Keratinocyte (primary cell): ENCODE results near the gene TBC1D4.

Experiments used
- EZH2 ChIP-seq: IDR thresholded peaks from one replicate; pipeline ENCODE4 v1.6.1; 2012; ENCODE audit warnings: inconsistent platforms, mild to moderate bottlenecking, low read length, moderate library complexity
- TF ChIP-seq, protein P1 (sequence below), 3 experiments: IDR thresholded peaks in 1 of 3; conservative IDR thresholded peaks in 1 of 3; optimal IDR thresholded peaks in 1 of 3; 2 replicates in 2 of 3; 3 replicates in 1 of 3; pipeline versions ENCODE3 to v1.5.1; 2011; ENCODE audit warnings: low read length in 3 of 3, mild to moderate bottlenecking in 3 of 3, moderate library complexity in 2 of 3, control low read depth in 1 of 3, inconsistent platforms in 1 of 3; ENCODE audit not compliant: insufficient read depth in 2 of 3; ENCODE audit errors: extremely low read depth in 1 of 3

DNA sequence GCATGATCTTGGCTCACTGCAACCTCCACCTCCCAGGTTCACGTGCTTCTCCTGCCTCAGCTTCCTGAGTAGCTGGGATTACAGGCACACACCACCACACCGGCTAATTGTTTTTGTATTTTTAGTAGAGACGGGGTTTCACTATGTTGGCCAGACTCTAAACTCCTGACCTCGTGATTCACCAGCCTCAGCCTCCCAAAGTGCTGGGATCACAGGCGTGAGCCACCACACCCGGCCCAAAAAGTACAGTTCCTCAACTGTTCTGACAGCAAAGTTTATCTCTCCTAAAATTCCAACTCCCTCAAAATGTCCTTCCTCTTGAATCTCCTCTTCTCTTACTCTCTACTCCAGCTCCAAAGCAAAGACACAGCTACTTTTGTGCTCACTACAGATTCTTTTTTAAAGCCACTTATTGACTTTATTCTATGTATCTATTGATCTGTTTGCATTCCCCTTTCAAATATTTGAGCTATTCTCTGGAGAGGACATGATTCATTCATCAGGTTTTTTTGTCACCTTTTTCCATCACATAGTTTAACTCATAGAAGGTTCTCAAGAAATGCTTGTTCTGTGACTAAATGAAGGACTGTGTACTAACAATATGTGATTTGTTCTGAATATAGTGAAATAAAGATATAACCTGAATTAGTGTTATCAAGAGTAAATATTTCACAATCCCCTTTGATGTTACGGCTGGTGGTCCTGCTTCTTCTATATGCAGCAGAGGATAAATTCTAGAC is 142.2 kb downstream of the TBC1D4 start:
- TF ChIP-seq, protein P1, sequence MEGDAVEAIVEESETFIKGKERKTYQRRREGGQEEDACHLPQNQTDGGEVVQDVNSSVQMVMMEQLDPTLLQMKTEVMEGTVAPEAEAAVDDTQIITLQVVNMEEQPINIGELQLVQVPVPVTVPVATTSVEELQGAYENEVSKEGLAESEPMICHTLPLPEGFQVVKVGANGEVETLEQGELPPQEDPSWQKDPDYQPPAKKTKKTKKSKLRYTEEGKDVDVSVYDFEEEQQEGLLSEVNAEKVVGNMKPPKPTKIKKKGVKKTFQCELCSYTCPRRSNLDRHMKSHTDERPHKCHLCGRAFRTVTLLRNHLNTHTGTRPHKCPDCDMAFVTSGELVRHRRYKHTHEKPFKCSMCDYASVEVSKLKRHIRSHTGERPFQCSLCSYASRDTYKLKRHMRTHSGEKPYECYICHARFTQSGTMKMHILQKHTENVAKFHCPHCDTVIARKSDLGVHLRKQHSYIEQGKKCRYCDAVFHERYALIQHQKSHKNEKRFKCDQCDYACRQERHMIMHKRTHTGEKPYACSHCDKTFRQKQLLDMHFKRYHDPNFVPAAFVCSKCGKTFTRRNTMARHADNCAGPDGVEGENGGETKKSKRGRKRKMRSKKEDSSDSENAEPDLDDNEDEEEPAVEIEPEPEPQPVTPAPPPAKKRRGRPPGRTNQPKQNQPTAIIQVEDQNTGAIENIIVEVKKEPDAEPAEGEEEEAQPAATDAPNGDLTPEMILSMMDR (optimal IDR thresholded peaks at IDR 0.05 in 1 of 3, IDR thresholded peaks at IDR 0.05 in 1 of 3, conservative IDR thresholded peaks at IDR 0.05 in 1 of 3; ENCODE audit: extremely low read depth in 1 of 3, insufficient read depth in 2 of 3, low read length in 3 of 3): no peak
- TF ChIP-seq EZH2: no peak
